HEK293T (cell line): ENCODE measurements around the gene PEDS1.
"Not testable (repeated sequence)": the region's sequence is repeated elsewhere in the genome, so short reads cannot be mapped to it uniquely, and the experiment has no call there.

ENCODE experiments used
- CTCF ChIA-PET: fragments of 350-600 bp; formaldehyde crosslinking; extraction: SDS; loops from one replicate; lab custom pipeline; 2021; ENCODE audit warnings: antibody characterized with exemption, inconsistent platforms; lab: Yijun Ruan, JAX
- POLR2A ChIA-PET: fragments of 350-600 bp; formaldehyde crosslinking; extraction: SDS; loops from one replicate; lab custom pipeline; 2020; ENCODE audit warnings: antibody characterized with exemption, inconsistent platforms; lab: Yijun Ruan, JAX
- DNase-seq: peaks from one replicate; pipeline ENCODE4 v3.0.0; 2012; ENCODE audit warnings: mixed read lengths; ENCODE audit errors: extremely low spot score
- ARNT ChIP-seq: fragments of 450-650 bp; IDR thresholded peaks from 2 replicates; pipeline ENCODE4 v1.6.1; 2017; ENCODE audit warnings: mild to moderate bottlenecking
- BHLHE40 ChIP-seq: fragments of 450-650 bp; IDR thresholded peaks from 2 replicates; pipeline ENCODE4 v1.6.1; 2016; ENCODE audit warnings: mild to moderate bottlenecking, moderate library complexity, borderline replicate concordance
- CTBP1 ChIP-seq: fragments of 450-650 bp; IDR thresholded peaks from 2 replicates; pipeline ENCODE4 v1.6.1; 2016; ENCODE audit warnings: borderline replicate concordance
- ELF4 ChIP-seq: fragments of 450-650 bp; IDR thresholded peaks from 2 replicates; pipeline ENCODE4 v1.6.1; 2017; ENCODE audit warnings: antibody characterized with exemption
- FOXA1 ChIP-seq: fragments of 450-650 bp; IDR thresholded peaks from 2 replicates; pipeline ENCODE4 v1.6.1; 2016; ENCODE audit warnings: mild to moderate bottlenecking
- FOXK2 ChIP-seq: fragments of 450-650 bp; IDR thresholded peaks from 2 replicates; pipeline ENCODE4 v1.6.1; 2016; ENCODE audit warnings: mild to moderate bottlenecking
- FOXM1 ChIP-seq: fragments of 450-650 bp; IDR thresholded peaks from 2 replicates; pipeline ENCODE4 v1.6.1; 2017; ENCODE audit warnings: mild to moderate bottlenecking, borderline replicate concordance
- HDGF ChIP-seq: fragments of 450-650 bp; IDR thresholded peaks from 2 replicates; pipeline ENCODE4 v1.6.1; 2017; ENCODE audit warnings: antibody characterized with exemption, borderline replicate concordance
- L3MBTL2 ChIP-seq: fragments of 450-650 bp; conservative IDR thresholded peaks from 2 replicates; pipeline ENCODE4 v1.6.1; 2016; ENCODE audit warnings: mild to moderate bottlenecking
- LEF1 ChIP-seq: fragments of 450-650 bp; IDR thresholded peaks from 2 replicates; pipeline ENCODE4 v1.6.1; 2017; ENCODE audit warnings: mild to moderate bottlenecking, borderline replicate concordance
- NFRKB ChIP-seq: fragments of 450-650 bp; IDR thresholded peaks from 2 replicates; pipeline ENCODE4 v1.6.1; 2016; ENCODE audit warnings: mild to moderate bottlenecking, moderate library complexity
- PKNOX1 ChIP-seq: fragments of 450-650 bp; IDR thresholded peaks from 2 replicates; pipeline ENCODE4 v1.6.1; 2016
- SP1 ChIP-seq: fragments of 450-650 bp; IDR thresholded peaks from 2 replicates; pipeline ENCODE4 v1.6.1; 2017
- SUZ12 ChIP-seq: fragments of 450-650 bp; IDR thresholded peaks from 2 replicates; pipeline ENCODE4 v1.6.1; 2016; ENCODE audit warnings: mild to moderate bottlenecking
- TARDBP ChIP-seq: fragments of 450-650 bp; IDR thresholded peaks from 2 replicates; pipeline ENCODE4 v1.6.1; 2016
- ZNF384 ChIP-seq: fragments of 450-650 bp; IDR thresholded peaks from 2 replicates; pipeline ENCODE4 v1.6.1; 2016

Gene PEDS1

GRCh38 chr20:50165684-50166554, 12.4 kb upstream of the PEDS1 start:
- peak; percentile 93 for DNase-seq

DNA sequence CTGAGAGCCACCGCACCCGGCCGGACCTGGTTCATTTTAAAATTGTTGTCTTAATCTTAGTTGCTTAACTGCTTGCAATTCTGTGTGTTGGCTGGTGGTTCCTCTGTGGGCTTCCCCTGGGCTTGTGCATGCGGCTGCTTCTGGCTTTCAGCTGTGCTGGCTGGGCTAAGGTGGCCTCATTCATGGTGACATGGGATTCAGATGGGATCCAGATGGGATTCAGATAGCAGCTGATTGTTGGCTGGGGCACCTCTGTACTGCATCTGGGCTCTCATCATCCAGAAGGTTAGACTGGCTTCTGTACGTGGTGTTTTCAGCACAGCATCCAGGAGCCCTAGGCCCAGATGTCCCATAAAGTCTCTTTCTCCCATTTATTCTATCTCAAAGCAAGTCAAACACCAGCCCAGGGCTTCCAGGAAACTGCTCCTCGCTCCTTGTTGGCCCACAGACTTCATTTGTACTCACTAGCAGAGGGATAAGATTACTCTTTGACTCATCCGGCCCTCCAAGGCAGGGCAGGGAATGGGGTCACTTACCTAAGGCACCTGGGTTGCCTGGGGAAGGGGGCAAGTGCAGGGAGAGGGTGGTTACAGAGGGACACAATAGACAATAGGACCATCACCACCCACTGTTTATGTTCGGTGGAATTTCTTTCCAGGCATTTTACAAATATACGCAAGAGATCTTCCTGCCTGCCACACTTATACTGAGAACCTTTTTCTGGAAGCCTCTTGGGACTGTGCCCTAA, 10.2 kb upstream of the PEDS1 start:
- no peak for TF ChIP-seq FOXK2
- no peak for TF ChIP-seq LEF1
- no peak for TF ChIP-seq TARDBP
- no peak for TF ChIP-seq FOXA1
- TF ChIP-seq ELF4: no peak
- TF ChIP-seq SP1: no peak
- ChIA-PET CTCF (no interaction called here), POLR2A (interaction anchor here (1.1 kb wide), 1 partner anchor 10 kb away, joined by 6 read pairs; the partner anchor contains the start of gene PEDS1)
- DNase-seq: no peak

More at GRCh38 chr20:50165684-50166554, 12.4 kb upstream of the PEDS1 start:
- ChIA-PET POLR2A (interaction anchor here (1.1 to 2.3 kb wide), 3 partner anchors 8 to 50 kb away, joined by 3 to 27 read pairs (median 6); partner anchors contain the start of gene PEDS1), CTCF (interaction anchor here (0.7 to 1.2 kb wide), 3 partner anchors 13 to 552 kb away, joined by 3 to 5 read pairs (median 3); no protein-coding TSS in a partner anchor)
- TF ChIP-seq L3MBTL2 (peak; percentile 52; the same call in 1 of the 2 replicates), ARNT (peak; percentile 93), CTBP1 (peak; percentile 82), NFRKB (no peak), SUZ12 (no peak), HDGF (no peak), PKNOX1 (peak; percentile 55), LEF1 (no peak), TARDBP (no peak)

DNA sequence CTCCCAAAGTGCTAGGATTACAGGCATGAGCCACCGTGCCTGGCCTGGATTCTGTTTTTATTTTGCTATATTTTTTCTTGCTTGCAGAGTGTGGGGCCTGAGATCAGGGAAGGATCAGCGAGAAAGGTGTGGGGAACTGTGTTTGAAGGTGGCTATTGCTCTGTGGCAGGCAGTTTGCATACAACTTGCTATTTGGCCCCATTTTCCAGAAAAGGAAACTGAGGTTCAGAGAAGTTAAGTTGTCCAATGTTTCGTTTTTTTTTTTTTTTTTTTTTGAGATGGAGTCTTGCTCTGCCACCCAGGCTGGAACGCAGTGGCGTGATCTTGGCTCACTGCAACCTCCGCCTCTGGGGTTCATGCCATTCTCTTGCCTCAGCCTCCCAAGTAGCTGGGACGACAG, 8.0 kb upstream of the PEDS1 start:
- CTCF ChIA-PET, DNase-seq, POLR2A ChIA-PET: not testable (repeated sequence)

DNA sequence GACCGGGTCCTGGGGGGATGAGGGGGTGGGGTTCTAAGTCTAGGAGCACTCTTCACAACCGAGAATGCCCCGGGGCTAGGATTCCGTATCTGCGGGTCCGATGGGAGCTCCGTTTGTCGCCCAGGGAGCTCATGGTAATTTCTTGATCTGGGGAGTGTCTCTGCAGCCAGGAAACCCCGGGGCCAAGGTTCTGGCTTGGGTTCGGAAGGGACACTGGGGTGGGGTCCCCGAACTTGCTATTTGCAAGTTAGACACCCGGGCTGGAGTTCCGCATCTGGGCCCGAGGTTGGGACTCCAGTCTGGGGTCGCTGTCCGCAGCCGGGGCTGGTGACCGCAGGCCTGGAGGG, 397 bp downstream of the PEDS1 start:
- CTCF ChIA-PET: interaction anchor here (0.6 to 1.8 kb wide), 5 partner anchors 16 to 1201 kb away, joined by 3 to 5 read pairs (median 4); no protein-coding TSS in a partner anchor
- POLR2A ChIA-PET: interaction anchor here (0.7 to 3.3 kb wide), 22 partner anchors 8 to 250 kb away, joined by 3 to 39 read pairs (median 5); partner anchors contain the start of gene UBE2V1
- DNase-seq: no peak
- no peak for TF ChIP-seq FOXK2
- no peak for TF ChIP-seq CTBP1
- TF ChIP-seq NFRKB: no peak
- TF ChIP-seq ELF4: no peak

DNA sequence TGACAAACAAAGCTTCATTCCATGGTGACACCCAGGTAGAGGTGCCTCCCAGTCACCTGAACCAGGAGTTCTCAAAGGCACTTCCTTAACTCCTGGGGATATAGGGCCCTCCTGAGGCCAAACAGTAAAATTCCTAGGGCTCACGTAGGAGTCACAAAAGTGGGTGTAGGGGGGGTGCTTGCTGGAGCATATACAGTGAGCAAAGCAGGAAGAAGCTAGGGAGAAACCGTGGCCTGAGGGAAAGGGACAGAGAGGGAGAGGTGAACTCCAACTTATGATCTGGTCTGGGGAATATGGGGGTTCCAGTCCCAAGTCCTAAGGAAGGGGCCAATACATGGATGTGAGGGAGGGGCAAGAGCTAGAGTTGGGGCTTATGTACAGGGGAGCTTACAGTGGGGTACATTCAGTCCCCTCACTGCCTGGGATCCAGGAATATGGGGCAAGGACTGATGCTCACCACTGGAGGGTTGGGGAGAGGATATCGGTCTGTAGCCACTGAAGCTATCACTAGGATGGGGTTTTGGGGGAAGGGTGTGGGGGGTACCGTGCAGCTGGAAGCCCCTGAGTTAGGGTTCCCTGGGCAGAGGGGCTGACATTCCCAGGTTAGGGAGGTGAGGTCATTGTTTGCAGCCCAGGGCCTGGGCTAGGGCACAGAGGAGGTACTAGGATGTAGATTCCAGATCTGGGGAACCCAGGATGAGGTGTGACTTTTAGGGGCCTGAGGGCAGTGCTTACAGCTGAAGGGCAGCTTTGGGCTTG, 950 bp downstream of the PEDS1 start:
- ChIA-PET CTCF (interaction anchor here (0.5 to 1.8 kb wide), 7 partner anchors 17 to 1202 kb away, joined by 3 to 5 read pairs (median 3); no protein-coding TSS in a partner anchor), POLR2A (interaction anchor here (0.7 to 3.3 kb wide), 13 partner anchors 12 to 172 kb away, joined by 3 to 39 read pairs (median 8); partner anchors contain the start of gene UBE2V1)
- DNase-seq: no peak
- TF ChIP-seq HDGF (no peak), CTBP1 (no peak), SP1 (no peak)

GRCh38 chr20:50151034-50151743, 2.3 kb downstream of the PEDS1 start:
- TF ChIP-seq TARDBP: no peak
- ChIA-PET POLR2A (no interaction called here), CTCF (no interaction called here)
- no peak for DNase-seq

- CTCF ChIA-PET: no interaction called here
- no peak for DNase-seq
- TF ChIP-seq TARDBP (no peak), ARNT (no peak), ZNF384 (no peak), BHLHE40 (no peak), HDGF (no peak), FOXM1 (no peak), CTBP1 (no peak), L3MBTL2 (no peak), ELF4 (no peak), PKNOX1 (no peak), FOXA1 (no peak), LEF1 (no peak), SUZ12 (no peak), FOXK2 (no peak)
- POLR2A ChIA-PET: no interaction called here
Observed at GRCh38 chr20:50149481-50150254, 3.9 kb downstream of the PEDS1 start.
